GM19395 (cell line): Measurements from ENCODE around the gene FAN1.

ENCODE experiments used
- ATAC-seq: cut with Tn5 transposase; IDR thresholded peaks from one replicate; pipeline ENCODE4 v1.9.1; 2021; ENCODE audit warnings: mild to moderate bottlenecking, moderate library complexity; ENCODE audit not compliant: unreplicated experiment

The FAN1 gene

DNA sequence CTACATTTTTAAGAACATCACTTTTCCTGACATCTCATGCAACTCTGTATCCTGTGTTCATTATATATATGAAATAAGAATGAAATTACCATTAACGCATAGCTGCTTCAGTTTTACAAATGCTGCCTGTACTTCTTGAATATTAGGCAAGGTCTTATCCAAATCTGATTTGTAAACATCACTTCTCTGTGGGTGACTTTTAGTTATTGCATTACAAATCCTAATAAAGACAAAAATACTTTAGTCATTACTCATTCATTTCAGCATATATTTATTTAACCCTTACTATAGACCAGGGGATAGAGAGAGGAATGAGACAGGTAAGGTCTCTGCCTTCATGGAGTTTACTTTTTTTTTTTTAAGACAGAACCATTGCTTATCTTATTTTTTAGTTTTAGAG, 51.0 kb downstream of the FAN1 start:
- ATAC-seq, result no peak

DNA sequence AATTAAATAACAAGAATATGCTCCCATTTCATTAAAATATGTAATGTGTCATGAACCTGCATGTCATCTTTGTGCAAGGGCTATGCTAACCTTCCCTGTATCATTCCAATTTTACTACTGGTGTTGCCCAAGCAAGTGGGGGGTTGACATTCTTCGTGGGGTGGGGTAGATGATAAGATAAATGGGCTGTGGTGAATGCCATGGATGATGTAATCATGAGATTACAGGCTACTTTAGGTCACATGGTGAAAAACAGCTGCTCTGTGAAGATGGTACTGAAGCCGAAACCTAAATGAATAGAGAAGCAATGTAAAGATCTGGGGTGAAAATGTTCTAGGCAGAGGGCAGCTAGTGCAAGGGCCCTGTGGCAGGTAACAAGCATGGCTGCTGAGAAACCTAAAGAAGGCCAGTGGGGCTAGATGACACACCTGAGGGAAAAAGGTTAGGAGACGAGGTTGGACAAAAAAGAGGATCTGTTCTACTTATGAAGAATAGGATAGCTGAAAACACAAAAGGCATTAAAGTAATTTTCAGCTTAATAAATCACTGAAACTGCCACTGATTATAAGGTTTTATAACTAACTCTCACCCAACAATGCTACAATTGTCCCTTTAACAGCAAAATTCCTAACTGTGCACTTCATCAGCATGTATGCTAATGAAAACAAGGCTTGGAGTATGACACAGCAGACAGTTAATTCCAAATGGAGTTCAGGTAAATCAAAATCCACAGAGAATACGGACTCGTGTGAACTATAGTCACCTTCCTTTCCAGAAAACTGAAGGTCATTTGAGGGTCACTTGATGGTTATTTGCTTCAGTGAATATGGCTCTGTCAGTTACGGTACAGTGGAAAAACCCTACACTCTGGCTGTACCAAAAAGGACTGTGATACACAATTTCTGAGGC, 52.8 kb downstream of the FAN1 start:
- ATAC-seq, result no peak

DNA sequence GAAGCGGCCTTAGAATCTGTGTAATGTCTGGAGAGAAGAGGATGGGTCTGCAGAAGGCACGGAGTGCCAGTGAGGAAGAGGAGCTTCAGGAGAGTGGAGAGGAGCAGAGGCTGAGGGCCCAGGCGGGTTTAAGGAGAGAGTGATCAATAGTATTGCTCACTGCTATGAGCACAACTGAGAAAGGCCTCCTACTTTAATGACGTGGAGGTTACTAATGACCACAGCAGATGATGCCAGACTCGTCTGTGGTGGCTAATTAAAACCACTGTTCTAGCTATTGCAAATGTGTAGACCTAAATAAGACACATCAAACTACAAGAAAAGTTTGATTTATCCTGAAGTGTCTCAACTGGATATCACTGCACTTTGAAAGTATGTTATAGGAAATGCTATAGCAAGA, 54.5 kb downstream of the FAN1 start:
- no peak for ATAC-seq

GRCh38 chr15:30962079-30962478, 58.4 kb downstream of the FAN1 start:
- no peak for ATAC-seq

GRCh38 chr15:30962659-30963058, 58.9 kb downstream of the FAN1 start:
- no peak for ATAC-seq

GRCh38 chr15:30963681-30964080, 60.0 kb downstream of the FAN1 start:
- no peak for ATAC-seq

DNA sequence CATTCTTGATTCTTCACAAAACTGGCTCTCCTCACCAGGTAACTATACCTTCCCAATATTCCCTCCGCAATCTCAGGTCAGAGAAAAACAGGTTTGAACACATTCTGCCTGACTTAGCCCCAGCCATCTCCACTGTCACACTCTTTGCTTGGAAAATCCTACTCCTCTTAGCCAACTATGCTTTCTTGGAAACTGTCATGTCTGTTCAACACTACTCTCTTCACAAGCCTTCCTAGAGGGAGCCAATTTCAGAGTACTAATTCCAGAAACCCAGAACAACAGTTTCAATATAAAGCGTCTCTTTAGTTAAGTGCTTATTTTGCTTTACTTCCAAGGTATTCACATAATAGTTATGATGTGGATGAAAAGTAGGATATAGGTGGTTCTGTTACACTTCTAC, 66.0 kb downstream of the FAN1 start:
- no peak for ATAC-seq

DNA sequence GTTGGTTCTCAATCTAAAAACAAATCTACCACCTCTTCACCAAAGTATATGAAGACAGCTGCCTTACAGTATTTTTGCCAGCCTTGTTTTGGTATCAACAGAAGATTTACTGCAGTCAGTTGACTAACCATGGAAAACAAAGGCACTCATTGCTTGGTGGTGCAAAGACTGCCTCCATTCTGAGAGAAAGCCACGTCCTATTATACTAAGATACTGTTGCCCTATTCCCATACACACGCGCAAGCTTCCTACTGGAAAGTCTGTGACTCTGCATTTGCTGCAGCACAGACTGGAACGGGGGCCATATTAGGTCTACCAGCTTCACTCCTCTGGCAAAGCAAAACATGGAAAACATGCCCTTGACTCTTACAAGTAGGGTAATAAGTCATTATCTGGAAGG, 69.7 kb downstream of the FAN1 start:
- no peak for ATAC-seq

DNA sequence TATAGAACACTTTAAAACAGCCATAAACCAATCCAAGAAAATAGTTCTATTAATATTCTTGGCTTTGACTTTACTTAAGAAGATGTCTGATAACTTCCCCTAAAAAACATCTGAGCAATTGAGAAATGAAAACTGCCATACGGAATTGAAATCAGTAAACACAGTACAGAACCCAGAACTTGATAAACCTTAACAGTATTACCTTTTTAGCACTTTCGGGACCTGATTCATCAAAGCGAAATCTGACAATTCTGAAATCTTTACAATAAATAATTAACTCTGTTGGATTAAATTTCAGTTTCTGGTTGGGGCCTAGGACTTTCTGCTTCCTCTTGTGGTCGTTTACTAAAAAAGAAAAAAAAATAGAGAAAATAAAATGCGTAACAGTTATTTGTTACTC, 70.4 kb downstream of the FAN1 start:
- no peak for ATAC-seq

GRCh38 chr15:30978328-30978727, 74.6 kb downstream of the FAN1 start:
- no peak for ATAC-seq

- ATAC-seq, result no peak
Measured at GRCh38 chr15:30979457-30979856, 75.7 kb downstream of the FAN1 start.

GRCh38 chr15:30984118-30984517, 80.4 kb downstream of the FAN1 start:
- ATAC-seq, result no peak

DNA sequence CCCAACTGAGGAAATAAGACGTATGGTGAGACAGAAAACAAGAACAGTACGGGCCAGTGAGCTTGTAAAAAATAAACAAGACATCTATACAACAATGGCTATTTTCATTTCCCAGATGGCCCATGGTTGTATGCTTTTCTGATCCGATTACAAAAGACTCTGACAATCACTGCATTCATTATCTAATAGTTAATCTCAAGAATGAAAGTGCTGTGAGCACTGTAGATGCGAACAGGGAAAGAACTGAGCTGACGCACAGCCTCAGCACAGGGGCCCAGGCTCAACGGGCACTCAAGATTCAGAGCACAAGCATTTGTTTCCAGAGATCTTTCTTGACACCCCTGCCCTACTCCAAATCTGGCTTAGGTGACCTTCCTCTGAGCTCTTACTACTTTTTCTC, 80.8 kb downstream of the FAN1 start:
- no peak for ATAC-seq

GRCh38 chr15:30985081-30985531, 81.4 kb downstream of the FAN1 start:
- no peak for ATAC-seq

DNA sequence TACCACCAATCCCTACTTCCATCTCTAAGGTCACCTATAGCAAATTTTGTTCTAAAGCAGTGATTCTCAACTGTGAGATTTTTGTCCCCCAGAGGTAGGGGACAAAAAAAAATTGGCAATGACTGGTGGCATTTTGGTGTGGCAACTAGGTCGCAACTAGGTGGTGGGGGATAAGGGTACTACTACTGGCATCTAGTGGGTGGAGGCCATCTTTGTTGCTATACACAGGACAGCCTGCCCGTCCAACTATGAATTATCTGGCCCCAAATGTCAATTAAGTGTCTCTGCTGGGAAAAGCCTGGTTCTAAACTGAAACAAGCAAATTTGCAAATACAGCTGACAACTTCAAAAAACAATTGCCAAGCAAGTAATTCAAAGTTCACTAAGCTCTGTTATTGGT, 86.3 kb downstream of the FAN1 start:
- no peak for ATAC-seq

DNA sequence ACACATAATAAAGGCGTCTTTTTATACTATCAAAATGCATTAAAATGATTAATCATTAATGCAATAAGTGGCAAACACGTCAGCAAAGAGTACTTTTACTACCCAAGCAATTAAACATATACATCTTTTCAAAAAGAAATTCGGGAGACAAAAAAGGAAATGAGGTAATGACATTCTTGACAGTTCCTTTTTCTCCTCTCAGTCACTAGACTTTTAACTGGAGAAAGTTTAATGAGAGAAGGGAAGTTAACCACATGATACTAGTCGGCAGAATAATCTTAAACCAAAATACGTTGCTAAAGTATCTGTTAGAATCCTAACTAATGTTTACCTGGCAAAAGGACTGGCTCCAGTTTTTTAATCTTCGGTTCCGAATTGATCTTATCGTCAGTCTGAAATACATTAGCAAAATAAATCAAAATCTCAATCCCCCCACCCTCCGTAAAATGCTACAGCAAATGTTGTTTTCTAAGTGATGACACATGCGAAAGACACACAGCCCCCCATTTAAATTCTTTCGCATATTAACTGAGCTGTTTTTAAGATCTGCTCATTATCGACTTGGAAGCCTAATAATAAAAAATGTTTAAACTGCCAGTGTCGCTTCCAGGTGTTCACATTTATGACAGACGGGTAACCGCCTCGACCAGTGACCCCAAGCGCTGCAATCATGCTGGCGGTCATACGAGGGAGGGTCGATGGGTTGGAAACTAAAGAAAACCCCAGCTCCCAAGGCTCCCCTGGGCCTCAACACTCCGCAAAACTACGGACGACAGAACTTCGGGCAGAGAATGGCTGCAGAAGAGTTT, 86.9 kb downstream of the FAN1 start:
- no peak for ATAC-seq

GRCh38 chr15:30991255-30992235, 87.8 kb downstream of the FAN1 start, which contains the start of gene MTMR10:
Gene MTMR10, minus strand, starts transcription at chr15:30991628. Its CDS starts 122 bp downstream, at chr15:30991506.
- peak; percentile 81 for ATAC-seq

GRCh38 chr15:30992249-30992864, 88.6 kb downstream of the FAN1 start:
- no peak for ATAC-seq
